Fibroblast of the conjunctiva (primary cell): ENCODE results near the gene PHF21B.

Experiments
- DNase-seq: peaks from one replicate; pipeline ENCODE4 v3.0.0-alpha.2; 2010; ENCODE audit warnings: low read depth

Gene PHF21B

DNA sequence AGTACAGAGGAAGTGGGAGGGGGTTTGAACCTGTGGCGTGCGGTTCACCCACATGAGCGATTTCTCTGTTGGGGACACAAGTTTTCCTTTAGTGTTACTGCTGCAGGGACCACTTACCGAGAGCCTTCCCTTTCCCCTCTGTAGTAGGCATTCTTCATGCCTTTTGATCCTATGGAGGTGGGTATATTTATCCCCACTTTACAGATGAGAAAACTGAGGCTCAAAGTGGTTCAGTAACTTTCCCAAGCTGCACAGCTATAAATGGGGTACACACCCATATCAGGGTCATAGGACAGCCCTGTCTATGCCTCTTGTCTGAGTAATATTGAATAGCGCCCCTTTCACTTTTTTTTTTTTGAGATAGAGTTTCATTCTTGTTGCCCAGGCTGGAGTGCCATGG lies 3.3 kb upstream of the PHF21B start:
- no peak for DNase-seq

DNA sequence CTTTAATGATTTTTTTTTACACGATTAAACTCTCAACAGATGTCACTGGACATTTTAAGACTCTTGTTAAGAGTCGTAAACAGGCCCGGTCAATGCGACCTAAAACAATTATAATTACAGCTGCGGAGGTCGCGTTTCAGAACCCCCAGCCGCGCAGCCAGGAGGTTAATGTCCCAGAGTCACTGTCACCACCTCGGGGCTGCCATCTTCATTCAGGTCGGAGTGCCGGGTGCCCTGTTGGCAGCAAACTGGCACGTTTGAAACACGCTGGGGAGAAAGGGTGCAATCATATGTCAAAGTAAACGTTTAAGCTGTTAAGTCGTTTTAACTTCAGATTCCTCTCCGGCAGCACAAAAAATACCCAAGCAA lies 711 bp upstream of the PHF21B start:
- no peak for DNase-seq

DNA sequence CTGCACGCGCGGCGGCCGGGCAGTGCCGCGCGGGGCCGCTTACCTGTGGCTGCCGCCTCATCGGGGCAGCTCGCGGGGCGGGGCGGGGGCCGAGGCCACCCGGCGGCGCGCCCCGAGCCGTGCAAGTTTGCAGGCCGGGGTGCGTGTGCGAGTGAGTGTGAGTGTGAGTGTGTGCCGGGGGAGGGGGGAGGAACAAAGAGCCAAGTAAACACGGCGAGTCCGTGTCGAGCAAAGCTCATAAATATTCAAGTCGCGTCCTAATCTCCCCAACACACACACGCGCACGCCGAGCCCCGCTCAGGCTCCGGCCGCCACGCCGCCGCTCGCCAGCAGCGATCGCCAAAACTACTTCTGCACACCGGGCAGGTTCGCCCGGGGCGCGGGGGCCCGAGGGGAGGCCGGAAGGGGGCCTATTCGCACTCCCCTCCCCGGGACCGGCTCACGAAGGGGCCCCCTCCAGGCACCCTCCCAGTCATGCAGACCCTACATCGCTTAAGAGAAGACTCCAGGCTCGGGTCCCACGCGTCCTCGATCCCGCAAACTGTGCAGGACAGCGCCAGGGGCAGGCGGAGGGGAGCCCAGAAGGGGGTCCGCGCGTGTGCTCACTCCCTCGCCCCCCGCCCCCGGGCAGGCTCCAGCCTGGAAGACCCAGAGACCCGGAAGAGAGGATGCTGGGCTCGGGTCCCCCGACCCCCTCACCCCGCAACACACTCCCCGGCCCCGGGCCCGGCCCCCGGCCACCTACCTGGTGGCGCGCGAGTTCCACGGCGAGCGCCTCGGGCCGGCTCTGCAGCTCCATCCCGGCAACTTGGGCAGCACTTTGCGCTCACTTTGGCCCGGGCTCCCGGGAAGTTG lies 827 bp downstream of the PHF21B start:
- no peak for DNase-seq

- no peak for DNase-seq
Observed at GRCh38 chr22:45008186-45008681, 1.6 kb downstream of the PHF21B start.

GRCh38 chr22:45007391-45008185 lies 2.2 kb downstream of the PHF21B start:
- no peak for DNase-seq

GRCh38 chr22:45006964-45007390 lies 2.8 kb downstream of the PHF21B start:
- DNase-seq, result no peak

DNA sequence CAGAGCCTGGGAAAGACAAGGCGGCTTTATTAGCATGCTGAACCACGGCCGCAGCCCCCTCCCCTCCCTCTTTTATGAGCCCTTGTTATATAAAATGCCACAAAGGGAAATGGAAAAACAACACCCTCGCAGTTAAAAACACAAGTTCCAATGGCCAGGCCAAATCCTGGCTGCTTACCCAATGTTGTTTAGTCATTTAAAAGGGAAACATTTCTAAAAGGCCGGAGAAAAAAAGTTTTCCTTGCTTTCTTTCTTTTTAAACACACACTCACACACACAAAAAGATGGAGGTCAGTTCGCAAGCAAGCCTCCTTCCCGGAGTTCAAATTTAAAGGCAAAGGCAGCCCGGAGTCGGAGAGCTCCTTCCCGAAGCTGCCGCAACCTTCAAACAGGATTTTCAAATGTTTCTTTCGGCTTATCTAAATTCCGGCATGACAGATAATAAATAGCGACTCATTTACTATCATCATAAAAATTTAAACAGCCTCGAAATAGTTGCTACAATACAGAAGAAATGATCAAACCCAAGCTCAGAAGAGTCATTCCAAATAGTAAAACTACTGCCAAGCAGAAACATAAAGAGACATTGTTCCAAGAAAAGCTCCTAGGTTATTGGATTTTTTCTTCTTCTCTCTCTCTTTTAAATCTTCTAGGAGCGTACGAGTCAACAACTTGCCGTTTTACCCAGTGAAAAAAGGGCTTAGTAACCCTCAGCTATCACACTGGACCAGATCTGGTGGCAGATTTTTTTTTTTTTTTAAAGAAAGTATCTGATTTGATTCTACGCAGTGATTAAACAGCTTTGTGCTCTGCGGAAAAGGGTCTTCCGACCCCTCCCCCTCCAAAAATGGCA lies 3.5 kb downstream of the PHF21B start:
- DNase-seq, result no peak

GRCh38 chr22:45001653-45002052 lies 8.2 kb downstream of the PHF21B start:
- DNase-seq, result no peak

DNA sequence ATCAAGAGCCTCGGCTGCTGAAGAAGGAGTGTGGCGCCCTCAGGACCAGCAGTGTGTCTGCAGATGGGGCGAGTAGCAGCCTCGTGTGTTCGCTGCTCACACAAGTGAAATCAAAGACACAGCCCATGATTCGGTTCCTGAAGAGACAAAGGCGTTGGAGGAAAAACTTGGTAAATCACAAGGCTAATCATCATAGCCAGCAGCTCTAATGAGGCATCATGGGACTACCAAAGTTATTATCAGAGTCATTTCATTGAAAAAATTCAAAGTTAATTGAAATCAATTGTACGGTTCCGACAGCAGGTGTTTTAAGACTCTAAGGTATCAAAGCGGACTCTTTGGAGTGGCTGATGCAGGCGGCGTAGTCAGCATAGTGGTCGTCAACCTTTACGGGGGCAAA lies 9.5 kb downstream of the PHF21B start:
- DNase-seq, result no peak

DNA sequence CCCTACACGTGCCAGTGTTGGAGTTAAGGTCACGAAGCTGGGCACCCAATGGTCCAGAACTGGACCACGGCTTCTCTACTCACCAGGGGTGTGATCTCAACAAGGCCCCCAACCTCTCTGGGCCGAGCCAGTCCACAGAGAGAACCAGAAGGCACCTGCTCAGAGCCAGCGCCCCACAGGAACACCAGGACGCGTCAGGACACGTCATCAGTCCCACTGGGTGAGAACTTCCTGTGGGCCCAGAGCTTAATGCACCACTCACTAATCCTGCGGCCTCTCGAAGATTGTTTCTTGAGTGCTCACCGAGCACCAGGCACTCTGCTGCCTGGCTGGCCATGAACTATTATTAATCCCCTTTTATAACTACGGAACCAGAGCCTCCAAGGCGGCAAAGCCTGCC lies 10.1 kb downstream of the PHF21B start:
- DNase-seq, result no peak

GRCh38 chr22:44999231-44999630 lies 10.6 kb downstream of the PHF21B start:
- no peak for DNase-seq

DNA sequence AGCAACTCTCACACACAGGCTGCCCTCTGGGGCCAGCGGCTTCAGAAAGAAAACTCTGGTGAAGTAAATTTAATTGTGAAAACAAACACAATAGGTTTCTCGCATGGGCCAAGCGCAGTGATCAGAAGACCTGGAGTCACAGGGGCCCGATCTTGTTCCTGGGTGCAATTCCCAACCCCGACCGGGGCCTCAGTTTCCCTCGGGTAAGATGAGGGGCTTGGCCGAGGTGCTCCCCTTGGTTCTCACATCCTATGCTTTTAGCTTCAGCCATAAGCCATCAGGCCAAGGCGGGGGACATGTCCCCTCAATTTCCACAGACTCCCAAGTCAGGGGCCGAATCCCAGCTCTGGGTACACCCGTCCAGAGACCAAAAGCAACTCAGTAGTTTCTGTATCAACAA lies 11.5 kb downstream of the PHF21B start:
- no peak for DNase-seq

GRCh38 chr22:44997060-44997459 lies 12.7 kb downstream of the PHF21B start:
- no peak for DNase-seq

GRCh38 chr22:44996648-44997047 lies 13.2 kb downstream of the PHF21B start:
- DNase-seq, result no peak

DNA sequence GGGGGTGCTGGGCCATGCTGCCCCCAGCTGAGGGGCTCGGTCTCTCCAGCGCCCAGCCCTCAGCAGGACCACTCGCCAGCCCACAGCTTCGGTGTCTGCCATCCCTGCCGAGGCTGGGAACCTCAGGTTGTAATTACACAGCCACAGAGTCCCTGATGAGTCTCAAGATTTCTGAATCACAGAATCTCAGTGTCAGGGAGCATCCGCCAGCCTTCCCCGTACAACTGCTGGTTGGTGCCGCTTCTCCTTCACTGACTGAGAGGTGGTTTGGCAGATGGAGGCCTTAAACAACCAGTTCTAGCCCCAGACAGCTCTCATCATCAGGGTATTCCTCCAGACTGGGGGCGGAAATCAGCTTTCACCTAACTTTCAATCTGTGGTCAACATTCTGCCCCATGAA lies 13.7 kb downstream of the PHF21B start:
- DNase-seq, result no peak

- no peak for DNase-seq
Observed at GRCh38 chr22:44995715-44996114, 14.1 kb downstream of the PHF21B start.

DNA sequence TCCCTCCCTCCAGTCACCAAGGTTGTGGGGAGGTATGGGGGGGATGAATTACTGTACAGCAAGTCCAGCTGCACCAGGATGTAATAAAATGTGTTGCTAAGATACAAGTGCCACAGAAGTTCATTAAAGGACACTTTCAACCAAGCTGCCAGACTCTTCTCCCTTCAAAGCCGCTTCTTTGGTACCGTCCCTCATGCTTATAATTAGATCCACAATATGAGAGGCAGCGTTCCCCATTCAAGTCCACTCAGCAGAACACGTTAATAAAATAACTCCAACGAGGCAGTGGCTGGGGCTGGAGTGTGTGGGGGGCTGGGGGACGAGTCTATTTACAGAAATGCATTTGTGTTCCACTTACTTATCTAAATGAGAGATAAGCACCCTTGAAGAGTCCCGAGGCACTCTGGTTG lies 14.7 kb downstream of the PHF21B start:
- no peak for DNase-seq

- no peak for DNase-seq
Observed at GRCh38 chr22:44994399-44995104, 15.3 kb downstream of the PHF21B start.

DNA sequence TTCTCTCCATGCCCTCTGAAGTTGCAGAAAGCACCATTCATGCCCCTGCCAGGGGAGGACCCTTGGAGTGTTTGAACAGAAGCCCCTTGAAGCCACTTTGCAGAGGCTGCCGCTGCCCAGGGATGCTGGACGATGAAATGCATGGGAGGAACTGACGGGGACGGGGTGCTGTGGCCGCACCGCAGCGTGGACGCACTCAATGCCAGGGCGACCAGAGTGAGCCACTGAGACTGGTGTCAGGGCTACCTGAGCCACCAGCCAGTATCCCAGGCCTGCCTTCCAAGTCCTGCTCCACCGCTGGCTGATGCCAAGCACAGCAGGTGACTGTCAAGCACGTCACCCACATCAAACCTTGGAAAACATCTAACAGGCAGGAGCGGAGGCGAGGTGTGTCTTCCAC lies 17.6 kb downstream of the PHF21B start:
- no peak for DNase-seq

- DNase-seq, result no peak
Observed at GRCh38 chr22:44991218-44991617, 18.6 kb downstream of the PHF21B start.

GRCh38 chr22:44990810-44991209 lies 19.0 kb downstream of the PHF21B start:
- no peak for DNase-seq

DNA sequence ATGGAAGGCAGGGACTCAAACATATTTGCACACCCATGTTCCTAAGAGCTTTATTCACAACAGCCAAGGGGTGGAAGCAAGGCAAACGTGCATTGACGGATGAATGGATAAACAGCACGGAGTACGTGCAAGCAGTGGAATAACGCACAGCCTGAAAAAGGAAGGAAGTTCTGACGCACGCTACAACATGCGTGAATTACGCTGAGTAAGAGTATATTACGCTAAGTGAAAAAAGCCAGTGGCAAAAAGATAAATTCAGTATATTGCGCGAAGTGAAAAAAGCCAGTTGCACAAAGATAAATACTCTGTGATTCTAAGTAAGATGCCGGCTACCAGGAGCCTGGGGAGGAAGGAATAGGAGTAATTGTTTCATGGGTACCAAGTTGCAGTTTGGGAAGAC lies 19.5 kb downstream of the PHF21B start:
- DNase-seq, result no peak
